ENCODE results near the gene DLL1.

- no peak for TF ChIP-seq EZH2phosphoT487 (IDR thresholded peaks at IDR 0.05; ENCODE audit: borderline replicate concordance, low read length)
- TF ChIP-seq CTCF (conservative IDR thresholded peaks at IDR 0.05; ENCODE audit: low read depth, low read length): no peak
- no peak for TF ChIP-seq EZH2 (IDR thresholded peaks at IDR 0.05; ENCODE audit: low read length, unreplicated experiment)
Observed at GRCh38 chr6:170237999-170238740, 52.7 kb downstream of the DLL1 start.
